ENCODE data around the gene PYDC2. TPM values are rescaled to one million over a fixed set of nuclear protein-coding genes. Genes with fewer than 3 reads are reported as not detected.
A peak's percentile ranks its signal among the peaks of the same experiment; 100 is the strongest.

The PYDC2 gene
- total RNA-seq, 1 experiment from 2014 or later: not detected

DNA sequence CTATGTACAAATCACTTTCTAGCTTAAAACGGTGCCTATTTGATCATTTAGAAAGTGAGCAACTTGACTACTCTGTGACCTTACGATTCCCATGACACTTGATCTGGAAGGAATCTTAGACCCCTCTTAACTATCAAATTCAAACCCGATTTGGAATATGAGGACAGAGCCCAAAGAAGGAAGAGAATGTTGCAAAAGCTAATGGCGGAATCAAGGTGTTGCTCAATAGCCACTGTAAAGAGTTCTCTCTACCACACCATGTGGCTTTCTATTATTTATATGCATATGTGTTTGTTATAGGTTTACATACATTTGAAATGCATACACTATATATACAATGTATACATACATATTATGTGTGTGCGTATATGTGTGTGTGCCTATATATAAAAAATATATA lies 39.9 kb downstream of the PYDC2 start:
- TF ChIP-seq, protein P1, sequence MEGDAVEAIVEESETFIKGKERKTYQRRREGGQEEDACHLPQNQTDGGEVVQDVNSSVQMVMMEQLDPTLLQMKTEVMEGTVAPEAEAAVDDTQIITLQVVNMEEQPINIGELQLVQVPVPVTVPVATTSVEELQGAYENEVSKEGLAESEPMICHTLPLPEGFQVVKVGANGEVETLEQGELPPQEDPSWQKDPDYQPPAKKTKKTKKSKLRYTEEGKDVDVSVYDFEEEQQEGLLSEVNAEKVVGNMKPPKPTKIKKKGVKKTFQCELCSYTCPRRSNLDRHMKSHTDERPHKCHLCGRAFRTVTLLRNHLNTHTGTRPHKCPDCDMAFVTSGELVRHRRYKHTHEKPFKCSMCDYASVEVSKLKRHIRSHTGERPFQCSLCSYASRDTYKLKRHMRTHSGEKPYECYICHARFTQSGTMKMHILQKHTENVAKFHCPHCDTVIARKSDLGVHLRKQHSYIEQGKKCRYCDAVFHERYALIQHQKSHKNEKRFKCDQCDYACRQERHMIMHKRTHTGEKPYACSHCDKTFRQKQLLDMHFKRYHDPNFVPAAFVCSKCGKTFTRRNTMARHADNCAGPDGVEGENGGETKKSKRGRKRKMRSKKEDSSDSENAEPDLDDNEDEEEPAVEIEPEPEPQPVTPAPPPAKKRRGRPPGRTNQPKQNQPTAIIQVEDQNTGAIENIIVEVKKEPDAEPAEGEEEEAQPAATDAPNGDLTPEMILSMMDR (IDR thresholded peaks at IDR 0.05; ENCODE audit: unreplicated experiment): no peak
- Mint-ChIP-seq H3K9me3 (ENCODE audit: unreplicated experiment) (no peaks in the 10 kb centered on the region), H3K27me3 (ENCODE audit: insufficient read depth, unreplicated experiment) (no peaks in the 10 kb centered on the region), H3K4me3 (ENCODE audit: unreplicated experiment) (no peak overlapping the region), H3K4me1 (ENCODE audit: insufficient read depth, unreplicated experiment) (peaks cover 11% of the 10 kb centered on the region), H3K27ac (ENCODE audit: low read depth, unreplicated experiment) (no peak overlapping the region), H3K36me3 (ENCODE audit: insufficient read depth, unreplicated experiment) (no peaks in the 10 kb centered on the region)
- no TSS peak for BruUV-seq (replicated peaks)
- ChIA-PET POLR2A (interaction anchor here (1.1 kb wide), 1 partner anchor 27 kb away, joined by 3 read pairs; no protein-coding TSS in a partner anchor), CTCF (interaction anchor here (0.6 to 1.8 kb wide), 5 partner anchors 8 to 1988 kb away, joined by 3 to 6 read pairs (median 3); no protein-coding TSS in a partner anchor)
- intact Hi-C loops (cut with micrococcal nuclease): no loop called here
- no peak for DNase-seq (ENCODE audit: unreplicated experiment)

DNA sequence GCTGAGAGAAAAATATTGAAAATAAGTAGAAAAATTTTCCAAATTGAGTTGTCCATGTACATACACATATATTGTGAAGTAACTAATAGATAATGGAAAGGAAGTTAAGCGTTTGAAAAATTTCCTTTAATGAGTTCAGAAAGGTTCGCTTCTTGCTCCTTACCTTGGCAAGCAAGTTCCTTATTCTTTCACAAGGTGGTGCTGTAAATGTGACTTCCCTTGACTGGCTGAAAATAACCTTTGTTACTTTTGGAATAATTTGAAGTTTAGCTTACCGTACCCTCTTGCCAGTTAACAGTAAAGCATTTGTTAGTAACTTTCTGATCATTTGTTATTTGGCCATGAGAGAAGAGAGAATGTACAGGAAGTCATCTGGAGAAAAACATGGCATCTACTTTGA lies 41.6 kb downstream of the PYDC2 start:
- ChIA-PET CTCF (interaction anchor here (0.6 to 1.0 kb wide), 2 partner anchors 224 to 710 kb away, joined by 3 to 4 read pairs; no protein-coding TSS in a partner anchor), POLR2A (interaction anchor here (0.6 kb wide), 1 partner anchor 861 kb away, joined by 3 read pairs; no protein-coding TSS in a partner anchor)
- Mint-ChIP-seq H3K4me3 (ENCODE audit: unreplicated experiment) (no peak overlapping the region), H3K4me1 (ENCODE audit: insufficient read depth, unreplicated experiment) (peaks cover 11% of the 10 kb centered on the region), H3K27me3 (ENCODE audit: insufficient read depth, unreplicated experiment) (no peaks in the 10 kb centered on the region), H3K27ac (ENCODE audit: low read depth, unreplicated experiment) (no peak overlapping the region), H3K36me3 (ENCODE audit: insufficient read depth, unreplicated experiment) (no peaks in the 10 kb centered on the region), H3K9me3 (ENCODE audit: unreplicated experiment) (no peaks in the 10 kb centered on the region)
- DNase-seq (ENCODE audit: unreplicated experiment): peak; percentile 26
- TF ChIP-seq, protein P1 (IDR thresholded peaks at IDR 0.05; ENCODE audit: unreplicated experiment): peak; percentile 48
- no TSS peak for BruUV-seq (replicated peaks)
- intact Hi-C loops (cut with micrococcal nuclease): no loop called here

DNA sequence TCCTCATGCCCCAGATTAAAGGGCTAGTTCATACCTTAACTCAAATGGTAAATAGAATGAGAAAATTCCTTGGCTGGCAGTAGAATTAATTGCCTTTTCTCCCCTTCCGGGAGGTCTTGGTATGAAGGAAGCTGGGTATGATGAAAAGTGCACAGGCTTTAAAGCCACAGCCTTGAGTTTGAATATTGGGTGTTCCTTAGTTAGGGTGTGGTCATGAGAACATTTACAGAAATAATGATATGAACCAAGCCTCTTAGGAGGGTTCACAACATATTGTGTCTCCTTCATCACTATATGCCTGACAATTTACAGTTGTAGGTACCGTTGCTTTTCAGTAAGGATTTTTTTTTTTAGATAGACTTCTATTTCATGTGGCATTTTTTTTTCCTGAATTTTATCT lies 48.1 kb downstream of the PYDC2 start:
- ChIA-PET CTCF (interaction anchor here (0.7 to 0.8 kb wide), 3 partner anchors 9 to 982 kb away, joined by 3 to 4 read pairs (median 4); no protein-coding TSS in a partner anchor), POLR2A (no interaction called here)
- H3K4me1 Mint-ChIP-seq (ENCODE audit: insufficient read depth, unreplicated experiment): no peaks in the 10 kb centered on the region
- H3K27ac Mint-ChIP-seq (ENCODE audit: low read depth, unreplicated experiment): no peak overlapping the region
- intact Hi-C loops (cut with micrococcal nuclease): no loop called here
- no TSS peak for BruUV-seq (replicated peaks)
- H3K36me3 Mint-ChIP-seq (ENCODE audit: insufficient read depth, unreplicated experiment): no peaks in the 10 kb centered on the region
- no peaks in the 10 kb centered on the region for H3K27me3 Mint-ChIP-seq (ENCODE audit: insufficient read depth, unreplicated experiment)
- TF ChIP-seq, protein P1 (IDR thresholded peaks at IDR 0.05; ENCODE audit: unreplicated experiment): no peak
- no peaks in the 10 kb centered on the region for H3K9me3 Mint-ChIP-seq (ENCODE audit: unreplicated experiment)
- DNase-seq (ENCODE audit: unreplicated experiment): no peak
- no peak overlapping the region for H3K4me3 Mint-ChIP-seq (ENCODE audit: unreplicated experiment)

Other genes starting within 250 kb of the PYDC2 start
- 100 and 115 TPM in 2 replicates for gene CCDC50, start 131.8 kb upstream of the PYDC2 start, total RNA-seq (2022)
- 0.26 TPM in 1 of 2 replicates, not detected in the other for gene UTS2B, start 130.6 kb upstream of the PYDC2 start, total RNA-seq (2022)